Aorta (tissue), 5 donors: ENCODE measurements around the gene PSTPIP1. TPM values are rescaled to one million over a fixed set of nuclear protein-coding genes. Genes with fewer than 3 reads are reported as not detected.

Experiments
- ATAC-seq: fragments of 200-7000 bp; cut with Tn5 transposase; one replicate; pipeline ENCODE4 v1.9.1; 2022; ENCODE audit warnings: moderate library complexity; ENCODE audit not compliant: low FRiP score
- DNase-seq, 2 donors: peaks; one replicate each; pipeline ENCODE4 v3.0.0-alpha.2; 2020
- H3K27ac ChIP-seq, 2 donors: one replicate each; pipeline ENCODE4 v1.5.1; 2013; ENCODE audit warnings: low read length in 2 of 2, mild to moderate bottlenecking in 2 of 2, moderate library complexity in 2 of 2, control low read depth in 1 of 2, inconsistent platforms in 1 of 2, low read depth in 1 of 2
- H3K27me3 ChIP-seq, 2 donors: one replicate each; pipeline ENCODE4 v1.6.1; 2013; ENCODE audit warnings: control low read depth in 1 of 2, low read length in 1 of 2, mild to moderate bottlenecking in 1 of 2, moderate library complexity in 1 of 2; ENCODE audit not compliant: insufficient read depth in 2 of 2, control insufficient read depth in 1 of 2
- H3K36me3 ChIP-seq, 2 donors: one replicate each; pipeline ENCODE4 v1.6.1; 2013; ENCODE audit warnings: control low read depth in 1 of 2, low read length in 1 of 2, mild to moderate bottlenecking in 1 of 2; ENCODE audit not compliant: insufficient read depth in 2 of 2, control insufficient read depth in 1 of 2
- H3K4me1 ChIP-seq, 2 donors: one replicate each; pipeline ENCODE4 v1.6.1; 2013; ENCODE audit warnings: low read length in 2 of 2, control low read depth in 1 of 2, mild to moderate bottlenecking in 1 of 2, moderate library complexity in 1 of 2; ENCODE audit not compliant: insufficient read depth in 2 of 2, control insufficient read depth in 1 of 2
- H3K4me3 ChIP-seq, 2 donors: one replicate each; pipeline ENCODE4 v1.5.1; 2013; ENCODE audit warnings: low read length in 2 of 2, control low read depth in 1 of 2, mild to moderate bottlenecking in 1 of 2
- H3K9me3 ChIP-seq: one replicate; pipeline ENCODE4 v1.6.1; 2013; ENCODE audit warnings: mild to moderate bottlenecking, low read length; ENCODE audit not compliant: control insufficient read depth
- WGBS, 2 donors: extraction: QIAGEN DNeasy Blood & Tissue Kit; methylation state at CpG; one replicate each; pipeline ENCODE4 v1.1.7; 2013; 5-methylcytosine and 5-hydroxymethylcytosine counted together
- intact Hi-C, 2 donors: fragments of 100-400 bp; cut with DNase I; formaldehyde crosslinking; loops; one replicate each; pipeline versions ENCODE4 v1.14.2 to v1.15.0; 2022
- polyA plus RNA-seq, 2 donors: library from polyadenylated mRNA; stranded (reverse); fragments of 200-250 nt; gene quantifications; one replicate each; pipeline ENCODE4 v1.2.3, GENCODE V29; 2013
- total RNA-seq, 2 donors: library from RNA; stranded (reverse); fragmentation: NEBNext Ultra II Directional; extraction: Animal tissue kit (Norgen Biotek cat#: 25700); gene quantifications; one replicate each; pipeline ENCODE4 v1.2.1, GENCODE V29; 2021
- donor health status: healthy with polysubstance abuse.
- donor health status: Bipolar disorder and iron deficiency.
- donor health status: DM: no; HTN: no; CAD: no.
- donor health status: DM: no; HTN: no; CAD: no.
- donor health status: DM: yes; HTN: yes; CAD: no.

The PSTPIP1 gene
- total and polyA plus RNA-seq, 4 donors: 14.1 to 42.9 (median 23.5) TPM

- H3K36me3 ChIP-seq: no peaks in the 10 kb centered on the region
- 65 to 66% methylated on average over 20 of the region's 20 CpGs for WGBS, 2 donors
- no peak for ATAC-seq
- intact Hi-C loops: loop anchor here (2.0 to 5.0 kb wide), 3 partner anchors 81 to 519 kb away; no protein-coding TSS in a partner anchor
- no peaks in the 10 kb centered on the region for H3K27me3 ChIP-seq
- H3K4me3 ChIP-seq: no peak overlapping the region
- DNase-seq: peak; percentile 22 to 67
- no peaks in the 10 kb centered on the region for H3K4me1 ChIP-seq
- H3K27ac ChIP-seq: no peak overlapping the region
- no peaks in the 10 kb centered on the region for H3K9me3 ChIP-seq
These were observed 28.8 kb downstream of the PSTPIP1 start for GRCh38 chr15:77023576-77024272.

DNA sequence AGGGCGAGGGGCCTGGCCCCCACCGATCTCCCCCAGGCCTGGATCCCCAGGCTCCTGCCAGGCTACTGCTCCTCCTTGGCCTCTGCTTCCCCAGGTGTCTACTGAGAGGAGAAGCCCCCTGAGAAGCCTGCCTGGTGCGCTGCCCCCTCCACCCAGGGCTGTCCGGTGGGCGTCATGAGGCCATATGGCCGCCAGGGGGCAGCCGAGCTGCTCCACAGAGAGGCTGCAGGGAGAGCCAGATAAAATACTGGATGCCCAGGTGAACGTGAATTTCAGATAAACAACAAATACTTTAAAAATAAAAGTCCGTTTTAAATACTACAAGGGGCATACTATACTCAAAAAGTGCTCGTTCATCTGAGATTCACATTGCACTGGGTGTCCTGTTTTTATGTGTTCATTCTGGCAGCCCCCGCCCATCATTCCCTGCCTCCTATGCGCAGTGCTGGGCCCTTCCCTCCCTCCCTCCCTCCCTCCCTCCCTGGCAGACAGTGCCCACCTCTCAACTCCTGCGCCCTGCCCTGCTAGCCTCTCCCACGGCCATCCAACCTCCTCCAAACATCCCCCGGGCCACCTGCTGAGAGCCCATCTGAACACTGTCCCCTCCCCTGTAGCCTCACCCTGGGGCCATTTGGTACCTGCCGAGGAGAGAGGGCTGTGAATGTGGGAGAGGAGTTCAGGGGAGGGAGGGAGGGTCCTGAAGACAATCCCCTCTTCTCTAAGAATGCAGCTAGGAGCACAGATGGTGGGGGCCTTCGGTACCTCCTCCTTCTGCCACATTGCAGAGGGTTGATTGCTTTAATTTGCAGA, 29.6 kb downstream of the PSTPIP1 start:
- Histone ChIP-seq H3K27ac (no peak overlapping the region), H3K4me3 (no peak overlapping the region), H3K4me1 (no peaks in the 10 kb centered on the region), H3K36me3 (no peaks in the 10 kb centered on the region), H3K27me3 (no peaks in the 10 kb centered on the region), H3K9me3 (no peaks in the 10 kb centered on the region)
- peak; percentile 65 for ATAC-seq
- peak; percentile 72 to 91 for DNase-seq
- 29 to 35% methylated on average over 16 to 17 of the region's 17 CpGs for WGBS, 2 donors
- intact Hi-C loops: loop anchor here (5.0 kb wide), 2 partner anchors 82 to 518 kb away; no protein-coding TSS in a partner anchor

- DNase-seq (peak; percentile 39 to 67), ATAC-seq (no peak)
- Histone ChIP-seq H3K36me3 (no peaks in the 10 kb centered on the region), H3K4me3 (no peak overlapping the region), H3K4me1 (no peaks in the 10 kb centered on the region), H3K27ac (no peak overlapping the region), H3K27me3 (no peaks in the 10 kb centered on the region), H3K9me3 (no peaks in the 10 kb centered on the region)
- WGBS, 2 donors: 83 to 91% methylated on average over 15 of the region's 15 CpGs
- intact Hi-C loops: loop anchor here in 1 of 2 donors (5.0 kb wide), 1 partner anchor 517 kb away; no protein-coding TSS in a partner anchor
These were observed 30.4 kb downstream of the PSTPIP1 start for GRCh38 chr15:77025083-77025901.

DNA sequence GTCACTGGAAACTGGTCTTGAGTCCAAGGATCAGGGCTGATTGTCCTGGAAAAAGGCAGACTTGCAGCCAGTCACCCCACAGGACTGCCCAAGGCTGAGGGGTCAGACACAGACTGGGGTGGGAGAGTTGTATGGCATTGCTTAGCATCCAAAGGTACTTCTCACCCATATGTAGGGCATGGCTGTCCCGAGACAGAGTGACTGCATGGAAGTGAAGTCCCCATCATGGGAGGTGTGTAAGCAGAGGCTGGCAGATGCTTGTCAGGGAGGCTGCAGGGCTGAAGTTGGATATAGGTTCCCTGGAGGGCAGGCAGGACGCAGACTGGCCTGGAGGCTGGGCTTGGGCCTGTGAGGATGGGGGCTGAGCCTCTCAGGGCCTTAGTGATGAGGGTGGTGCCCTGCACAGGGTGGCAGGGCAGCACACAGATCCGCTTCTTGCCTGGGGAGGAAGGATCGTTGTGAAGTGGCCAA, 31.1 kb downstream of the PSTPIP1 start:
- 69 to 72% methylated on average over 4 of the region's 4 CpGs for WGBS, 2 donors
- DNase-seq (peak; percentile 17 to 38), ATAC-seq (no peak)
- Histone ChIP-seq H3K27me3 (no peaks in the 10 kb centered on the region), H3K36me3 (no peaks in the 10 kb centered on the region), H3K4me3 (no peak overlapping the region), H3K27ac (no peak overlapping the region), H3K9me3 (no peaks in the 10 kb centered on the region), H3K4me1 (no peaks in the 10 kb centered on the region)
- intact Hi-C loops: loop anchor here in 1 of 2 donors (5.0 kb wide), 1 partner anchor 516 kb away; no protein-coding TSS in a partner anchor

GRCh38 chr15:77026501-77027110, 31.7 kb downstream of the PSTPIP1 start:
- Histone ChIP-seq H3K4me1 (no peaks in the 10 kb centered on the region), H3K9me3 (no peaks in the 10 kb centered on the region), H3K36me3 (no peaks in the 10 kb centered on the region), H3K27ac (no peak overlapping the region), H3K27me3 (no peaks in the 10 kb centered on the region), H3K4me3 (no peak overlapping the region)
- DNase-seq (peak; percentile 37 to 50), ATAC-seq (no peak)
- 34 to 36% methylated on average over 12 of the region's 12 CpGs for WGBS, 2 donors
- intact Hi-C loops: loop anchor here in 1 of 2 donors (5.0 kb wide), 1 partner anchor 516 kb away; no protein-coding TSS in a partner anchor

GRCh38 chr15:77027111-77027696, 32.3 kb downstream of the PSTPIP1 start:
- no peak overlapping the region for H3K27ac ChIP-seq
- ATAC-seq (no peak), DNase-seq (peak; percentile 21 to 41)
- intact Hi-C loops: loop anchor here in 1 of 2 donors (5.0 kb wide), 1 partner anchor 515 kb away; no protein-coding TSS in a partner anchor
- H3K4me1 ChIP-seq: no peaks in the 10 kb centered on the region
- no peaks in the 10 kb centered on the region for H3K9me3 ChIP-seq
- H3K36me3 ChIP-seq: no peaks in the 10 kb centered on the region
- WGBS, 2 donors: 74 to 80% methylated on average over 12 of the region's 12 CpGs
- H3K4me3 ChIP-seq: no peak overlapping the region
- H3K27me3 ChIP-seq: no peaks in the 10 kb centered on the region

DNA sequence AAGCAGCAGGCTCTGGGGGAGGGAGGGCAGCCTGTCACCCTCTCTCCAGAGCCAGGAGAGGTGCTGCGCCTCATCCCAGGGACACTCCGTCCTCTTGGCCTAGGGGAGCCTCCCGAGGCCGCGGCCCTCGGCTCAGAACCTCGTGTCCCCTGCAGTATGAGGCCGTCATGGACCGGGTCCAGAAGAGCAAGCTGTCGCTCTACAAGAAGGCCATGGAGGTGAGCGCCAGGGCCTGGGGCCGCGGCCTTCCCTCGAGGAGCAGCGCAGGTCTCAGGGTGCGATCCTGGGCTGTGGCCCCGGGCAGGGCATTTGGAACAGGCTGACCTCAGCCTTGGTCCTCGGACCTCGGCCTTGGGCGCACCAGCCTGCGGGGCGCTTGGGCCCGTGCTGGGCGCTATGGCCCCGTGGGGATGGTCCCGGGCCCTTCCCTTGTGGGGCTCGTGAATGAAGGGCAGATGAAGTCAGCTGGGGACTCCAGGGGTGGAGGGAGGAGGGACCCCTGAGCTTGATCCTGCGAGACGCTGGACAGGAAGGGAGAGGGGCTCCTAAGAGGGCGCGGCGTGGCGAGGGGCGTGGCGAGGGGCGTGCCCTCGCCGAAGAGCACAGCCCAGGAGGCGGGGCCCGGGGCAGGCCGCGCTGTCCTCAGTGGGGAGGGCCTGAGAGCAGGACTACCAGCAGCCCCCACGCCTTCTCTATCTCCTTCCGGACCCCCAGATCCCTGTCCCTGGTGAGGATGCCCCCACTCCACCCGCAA, 32.9 kb downstream of the PSTPIP1 start:
- WGBS, 2 donors: 56 to 60% methylated on average over 38 to 45 of the region's 45 CpGs
- intact Hi-C loops: loop anchor here in 1 of 2 donors (5.0 kb wide), 1 partner anchor 514 kb away; no protein-coding TSS in a partner anchor

More for the DNA sequence above, 32.9 kb downstream of the PSTPIP1 start:
- no peak overlapping the region for H3K27ac ChIP-seq
- no peaks in the 10 kb centered on the region for H3K4me1 ChIP-seq
- DNase-seq (peak; percentile 44 to 72), ATAC-seq (no peak)
- H3K4me3 ChIP-seq: no peak overlapping the region
- H3K36me3 ChIP-seq: no peaks in the 10 kb centered on the region
- no peaks in the 10 kb centered on the region for H3K27me3 ChIP-seq
- no peaks in the 10 kb centered on the region for H3K9me3 ChIP-seq
